ENCODE results near the gene PCMTD2.

GRCh38 chr20:64222851-64223525, 32.6 kb upstream of the PCMTD2 start:
- TF ChIP-seq CTCF (conservative IDR thresholded peaks at IDR 0.05; ENCODE audit: low read depth, low read length) = no peak
- TF ChIP-seq EZH2 (IDR thresholded peaks at IDR 0.05; ENCODE audit: borderline replicate concordance, low read depth, low read length, poor library complexity, severe bottlenecking) = no peak
